ENCODE data around the gene SNAI1.
A peak's percentile ranks its signal among the peaks of the same experiment; 100 is the strongest.
"Not testable (repeated sequence)": the region's sequence is repeated elsewhere in the genome, so short reads cannot be mapped to it uniquely, and the experiment has no call there.

The SNAI1 gene

GRCh38 chr20:49987015-49987867, 4.5 kb downstream of the SNAI1 start:
- Histone ChIP-seq H3K27ac (ENCODE audit: low read depth, low read length) (peak overlapping the region; percentile 77), H3K79me2 (ENCODE audit: control insufficient read depth, insufficient read depth, low read length, unreplicated experiment) (peaks cover 44% of the 10 kb centered on the region), H3K27me3 (ENCODE audit: insufficient read depth, low read length) (no peaks in the 10 kb centered on the region), H3K36me3 (ENCODE audit: insufficient read depth, low read length) (no peaks in the 10 kb centered on the region; the same call in 1 of the 2 replicates), H3K4me1 (ENCODE audit: control insufficient read depth, insufficient read depth, low read length, unreplicated experiment) (peaks cover 61% of the 10 kb centered on the region), H2AFZ (ENCODE audit: low read length, unreplicated experiment) (no peak overlapping the region), H3K4me3 (ENCODE audit: low read depth, low read length) (peak overlapping the region; percentile 11; the same call in 1 of the 2 replicates)

GRCh38 chr20:49987868-49988690, 5.3 kb downstream of the SNAI1 start:
- H3K27ac ChIP-seq (ENCODE audit: low read depth, low read length): peak overlapping the region; percentile 77
- H2AFZ ChIP-seq (ENCODE audit: low read length, unreplicated experiment): no peak overlapping the region
- H3K27me3 ChIP-seq (ENCODE audit: insufficient read depth, low read length): no peaks in the 10 kb centered on the region
- peaks cover 41% of the 10 kb centered on the region for H3K79me2 ChIP-seq (ENCODE audit: control insufficient read depth, insufficient read depth, low read length, unreplicated experiment)
- peaks cover 61% of the 10 kb centered on the region for H3K4me1 ChIP-seq (ENCODE audit: control insufficient read depth, insufficient read depth, low read length, unreplicated experiment)
- no peaks in the 10 kb centered on the region; the same call in 1 of the 2 replicates for H3K36me3 ChIP-seq (ENCODE audit: insufficient read depth, low read length)
- H3K4me3 ChIP-seq (ENCODE audit: low read depth, low read length): no peak overlapping the region

GRCh38 chr20:49989234-49990065, 6.7 kb downstream of the SNAI1 start:
- peaks cover 27% of the 10 kb centered on the region for H3K79me2 ChIP-seq (ENCODE audit: control insufficient read depth, insufficient read depth, low read length, unreplicated experiment)
- peak overlapping the region; percentile 77 for H3K27ac ChIP-seq (ENCODE audit: low read depth, low read length)
- peak overlapping the region; percentile 33; the same call in 1 of the 2 replicates for H3K4me3 ChIP-seq (ENCODE audit: low read depth, low read length)
- peaks cover 59% of the 10 kb centered on the region for H3K4me1 ChIP-seq (ENCODE audit: control insufficient read depth, insufficient read depth, low read length, unreplicated experiment)
- no peaks in the 10 kb centered on the region; the same call in 1 of the 2 replicates for H3K36me3 ChIP-seq (ENCODE audit: insufficient read depth, low read length)
- H3K27me3 ChIP-seq (ENCODE audit: insufficient read depth, low read length): no peaks in the 10 kb centered on the region
- H2AFZ ChIP-seq (ENCODE audit: low read length, unreplicated experiment): peak overlapping the region; percentile 41

GRCh38 chr20:49990271-49990720, 7.5 kb downstream of the SNAI1 start:
- no peak overlapping the region for H3K4me3 ChIP-seq (ENCODE audit: low read depth, low read length)
- H3K36me3 ChIP-seq (ENCODE audit: insufficient read depth, low read length): no peaks in the 10 kb centered on the region; the same call in 1 of the 2 replicates
- H2AFZ ChIP-seq (ENCODE audit: low read length, unreplicated experiment): peak overlapping the region; percentile 43
- H3K79me2 ChIP-seq (ENCODE audit: control insufficient read depth, insufficient read depth, low read length, unreplicated experiment): peaks cover 19% of the 10 kb centered on the region
- H3K27me3 ChIP-seq (ENCODE audit: insufficient read depth, low read length): no peaks in the 10 kb centered on the region
- H3K4me1 ChIP-seq (ENCODE audit: control insufficient read depth, insufficient read depth, low read length, unreplicated experiment): peaks cover 50% of the 10 kb centered on the region
- peak overlapping the region; percentile 77 for H3K27ac ChIP-seq (ENCODE audit: low read depth, low read length)

- H3K27me3 ChIP-seq (ENCODE audit: insufficient read depth, low read length): no peaks in the 10 kb centered on the region
- no peak overlapping the region for H3K4me3 ChIP-seq (ENCODE audit: low read depth, low read length)
- no peaks in the 10 kb centered on the region for H3K79me2 ChIP-seq (ENCODE audit: control insufficient read depth, insufficient read depth, low read length, unreplicated experiment)
- H3K4me1 ChIP-seq (ENCODE audit: control insufficient read depth, insufficient read depth, low read length, unreplicated experiment): peaks cover 22% of the 10 kb centered on the region
- H3K36me3 ChIP-seq (ENCODE audit: insufficient read depth, low read length): no peaks in the 10 kb centered on the region
- H2AFZ ChIP-seq (ENCODE audit: low read length, unreplicated experiment): no peak overlapping the region
- H3K27ac ChIP-seq (ENCODE audit: low read depth, low read length): no peak overlapping the region
Observed at GRCh38 chr20:49993301-49993751, 10.5 kb downstream of the SNAI1 start.

- Histone ChIP-seq H3K27ac (ENCODE audit: low read depth, low read length) (no peak overlapping the region), H3K79me2 (ENCODE audit: control insufficient read depth, insufficient read depth, low read length, unreplicated experiment) (no peaks in the 10 kb centered on the region), H3K36me3 (ENCODE audit: insufficient read depth, low read length) (no peaks in the 10 kb centered on the region), H3K27me3 (ENCODE audit: insufficient read depth, low read length) (no peaks in the 10 kb centered on the region), H2AFZ (ENCODE audit: low read length, unreplicated experiment) (no peak overlapping the region), H3K4me1 (ENCODE audit: control insufficient read depth, insufficient read depth, low read length, unreplicated experiment) (no peaks in the 10 kb centered on the region), H3K4me3 (ENCODE audit: low read depth, low read length) (no peak overlapping the region)
Observed at GRCh38 chr20:49995586-49995985, 12.8 kb downstream of the SNAI1 start.

- H3K4me3 ChIP-seq (ENCODE audit: low read depth, low read length); H3K36me3 ChIP-seq (ENCODE audit: insufficient read depth, low read length); H3K27me3 ChIP-seq (ENCODE audit: insufficient read depth, low read length); H3K79me2 ChIP-seq (ENCODE audit: control insufficient read depth, insufficient read depth, low read length, unreplicated experiment); H2AFZ ChIP-seq (ENCODE audit: low read length, unreplicated experiment); H3K27ac ChIP-seq (ENCODE audit: low read depth, low read length); H3K4me1 ChIP-seq (ENCODE audit: control insufficient read depth, insufficient read depth, low read length, unreplicated experiment): not testable (repeated sequence)
Observed at GRCh38 chr20:49998478-49999188, 15.9 kb downstream of the SNAI1 start.

- H3K27me3 ChIP-seq (ENCODE audit: insufficient read depth, low read length): no peaks in the 10 kb centered on the region
- peaks cover 3% of the 10 kb centered on the region for H3K4me1 ChIP-seq (ENCODE audit: control insufficient read depth, insufficient read depth, low read length, unreplicated experiment)
- H3K27ac ChIP-seq (ENCODE audit: low read depth, low read length): no peak overlapping the region
- no peak overlapping the region for H2AFZ ChIP-seq (ENCODE audit: low read length, unreplicated experiment)
- no peak overlapping the region for H3K4me3 ChIP-seq (ENCODE audit: low read depth, low read length)
- H3K36me3 ChIP-seq (ENCODE audit: insufficient read depth, low read length): no peaks in the 10 kb centered on the region
- no peaks in the 10 kb centered on the region for H3K79me2 ChIP-seq (ENCODE audit: control insufficient read depth, insufficient read depth, low read length, unreplicated experiment)
Observed at GRCh38 chr20:49999329-49999728, 16.5 kb downstream of the SNAI1 start.

GRCh38 chr20:50000548-50001222, 17.9 kb downstream of the SNAI1 start:
- 0 out of 2 replicates have a peak overlapping the region, but pooled peaks have one; percentile 15 for H3K27ac ChIP-seq (ENCODE audit: low read depth, low read length)
- H3K4me1 ChIP-seq (ENCODE audit: control insufficient read depth, insufficient read depth, low read length, unreplicated experiment); H2AFZ ChIP-seq (ENCODE audit: low read length, unreplicated experiment): not testable (repeated sequence)

More at GRCh38 chr20:50000548-50001222, 17.9 kb downstream of the SNAI1 start:
- not testable (repeated sequence) for H3K79me2 ChIP-seq (ENCODE audit: control insufficient read depth, insufficient read depth, low read length, unreplicated experiment); H3K27me3 ChIP-seq (ENCODE audit: insufficient read depth, low read length); H3K4me3 ChIP-seq (ENCODE audit: low read depth, low read length); H3K36me3 ChIP-seq (ENCODE audit: insufficient read depth, low read length)

Data from ACC112 (cell line).